ENCODE results near the gene RABL6.

DNA sequence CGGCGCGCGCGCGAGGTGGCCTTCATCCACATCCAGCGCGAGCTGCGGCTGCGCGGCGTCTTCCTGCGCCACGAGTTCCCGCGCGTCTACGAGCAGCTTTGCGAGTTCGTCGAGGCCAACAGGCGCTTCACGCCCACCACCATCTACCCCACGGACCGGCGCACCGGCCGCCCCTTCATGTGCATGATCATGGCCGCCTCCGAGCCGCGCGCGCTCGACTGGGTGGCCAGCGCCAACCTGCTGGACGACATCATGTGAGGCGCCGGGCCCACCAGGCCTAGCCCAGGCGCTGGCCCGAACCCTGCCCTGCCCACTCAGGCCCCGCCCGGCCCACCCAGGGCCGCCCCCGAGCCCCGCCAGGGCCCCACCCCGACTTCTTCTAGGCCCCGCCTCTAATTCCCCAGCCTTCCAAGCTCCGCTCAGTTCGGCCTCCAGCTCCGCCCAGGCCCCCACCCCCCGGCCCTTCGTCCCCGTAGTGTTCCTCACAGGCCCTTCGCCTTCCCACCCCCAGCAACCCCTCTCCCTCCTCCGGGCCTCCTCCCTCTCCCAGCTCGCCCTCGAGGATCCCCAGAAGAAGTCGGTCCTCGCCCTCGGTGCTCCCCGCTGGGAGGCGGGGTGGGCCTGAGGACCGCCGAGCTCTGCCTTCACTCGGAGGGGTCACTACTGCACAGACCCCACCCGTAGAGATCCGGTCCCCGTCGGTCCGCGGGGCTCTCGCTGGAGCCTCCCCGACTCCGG is 39.5 kb downstream of the RABL6 start:
- TF ChIP-seq, protein P1, sequence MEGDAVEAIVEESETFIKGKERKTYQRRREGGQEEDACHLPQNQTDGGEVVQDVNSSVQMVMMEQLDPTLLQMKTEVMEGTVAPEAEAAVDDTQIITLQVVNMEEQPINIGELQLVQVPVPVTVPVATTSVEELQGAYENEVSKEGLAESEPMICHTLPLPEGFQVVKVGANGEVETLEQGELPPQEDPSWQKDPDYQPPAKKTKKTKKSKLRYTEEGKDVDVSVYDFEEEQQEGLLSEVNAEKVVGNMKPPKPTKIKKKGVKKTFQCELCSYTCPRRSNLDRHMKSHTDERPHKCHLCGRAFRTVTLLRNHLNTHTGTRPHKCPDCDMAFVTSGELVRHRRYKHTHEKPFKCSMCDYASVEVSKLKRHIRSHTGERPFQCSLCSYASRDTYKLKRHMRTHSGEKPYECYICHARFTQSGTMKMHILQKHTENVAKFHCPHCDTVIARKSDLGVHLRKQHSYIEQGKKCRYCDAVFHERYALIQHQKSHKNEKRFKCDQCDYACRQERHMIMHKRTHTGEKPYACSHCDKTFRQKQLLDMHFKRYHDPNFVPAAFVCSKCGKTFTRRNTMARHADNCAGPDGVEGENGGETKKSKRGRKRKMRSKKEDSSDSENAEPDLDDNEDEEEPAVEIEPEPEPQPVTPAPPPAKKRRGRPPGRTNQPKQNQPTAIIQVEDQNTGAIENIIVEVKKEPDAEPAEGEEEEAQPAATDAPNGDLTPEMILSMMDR (conservative IDR thresholded peaks at IDR 0.05 in 1 of 2, IDR thresholded peaks at IDR 0.05 in 1 of 2; ENCODE audit: low read depth in 1 of 2, low read length in 2 of 2): no peak
- TF ChIP-seq EZH2 (IDR thresholded peaks at IDR 0.05; ENCODE audit: low read length, missing control alignments): no peak
